Chondrocyte (in vitro differentiated cells): ENCODE data around the gene IRF2BP1. TPM values are rescaled to one million over a fixed set of nuclear protein-coding genes. Genes with fewer than 3 reads are reported as not detected.

ENCODE experiments used
- DNase-seq: peaks from one replicate; pipeline ENCODE4 v3.0.0; 2021; ENCODE audit warnings: mixed read lengths, low spot score
- H3K27ac Mint-ChIP-seq: one replicate; pipeline ENCODE4 v1.8.0; 2021; ENCODE audit warnings: mild to moderate bottlenecking, moderate library complexity, mixed read lengths; ENCODE audit not compliant: unreplicated experiment
- H3K27me3 Mint-ChIP-seq: 2 replicates; pipeline ENCODE4 v1.8.0; 2021; ENCODE audit warnings: low read depth, mixed read lengths
- H3K36me3 Mint-ChIP-seq: 2 replicates; pipeline ENCODE4 v1.8.0; 2021; ENCODE audit warnings: low read depth, mixed read lengths
- H3K4me1 Mint-ChIP-seq: 2 replicates; pipeline ENCODE4 v1.8.0; 2021; ENCODE audit warnings: low read depth, mild to moderate bottlenecking, mixed read lengths
- H3K4me3 Mint-ChIP-seq: one replicate; pipeline ENCODE4 v1.8.0; 2021; ENCODE audit warnings: mild to moderate bottlenecking, moderate library complexity, mixed read lengths; ENCODE audit not compliant: unreplicated experiment
- H3K9me3 Mint-ChIP-seq: 2 replicates; pipeline ENCODE4 v1.8.0; 2021; ENCODE audit warnings: low read depth, mixed read lengths
- total RNA-seq: library from RNA; stranded (reverse); gene quantifications from 3 replicates; pipeline ENCODE4 v1.2.1, GENCODE V29; 2021
- TF ChIP-seq, protein P1 (sequence below): fragments of 200-600 bp; sonication (generic); IDR thresholded peaks from 2 replicates; pipeline ENCODE4 v1.5.0; 2021; ENCODE audit warnings: antibody characterized with exemption, mild to moderate bottlenecking, moderate library complexity

Gene IRF2BP1
- total RNA-seq, 1 donor from 2014 or later = 30.5 TPM

DNA sequence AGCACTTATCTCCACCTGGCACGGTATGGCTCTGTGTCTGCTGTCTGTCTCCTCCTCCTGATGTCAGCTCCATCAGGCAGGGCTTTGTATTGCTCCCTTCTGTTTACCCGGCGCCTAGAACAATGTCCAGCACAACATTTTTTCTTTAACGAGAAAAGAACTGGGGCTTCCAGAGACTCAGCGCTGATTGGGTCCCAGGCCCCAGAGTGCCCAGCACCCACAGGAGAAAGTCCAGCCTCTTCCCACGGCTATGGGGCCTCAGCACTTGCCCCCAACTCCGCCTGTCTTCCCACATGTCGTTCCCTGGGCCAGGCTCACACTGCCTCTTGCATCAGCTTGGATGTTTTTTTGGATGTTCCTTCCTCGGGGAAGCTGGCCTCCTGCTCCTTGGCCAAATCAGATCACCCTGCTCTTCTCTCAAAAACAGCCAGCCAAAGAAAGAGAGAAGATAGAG lies 9.6 kb upstream of the IRF2BP1 start:
- Mint-ChIP-seq H3K27ac (no peak overlapping the region), H3K36me3 (peaks cover 18% of the 10 kb centered on the region), H3K4me1 (peaks cover 8% of the 10 kb centered on the region), H3K9me3 (no peaks in the 10 kb centered on the region), H3K4me3 (no peak overlapping the region), H3K27me3 (no peaks in the 10 kb centered on the region)
- TF ChIP-seq, protein P1, sequence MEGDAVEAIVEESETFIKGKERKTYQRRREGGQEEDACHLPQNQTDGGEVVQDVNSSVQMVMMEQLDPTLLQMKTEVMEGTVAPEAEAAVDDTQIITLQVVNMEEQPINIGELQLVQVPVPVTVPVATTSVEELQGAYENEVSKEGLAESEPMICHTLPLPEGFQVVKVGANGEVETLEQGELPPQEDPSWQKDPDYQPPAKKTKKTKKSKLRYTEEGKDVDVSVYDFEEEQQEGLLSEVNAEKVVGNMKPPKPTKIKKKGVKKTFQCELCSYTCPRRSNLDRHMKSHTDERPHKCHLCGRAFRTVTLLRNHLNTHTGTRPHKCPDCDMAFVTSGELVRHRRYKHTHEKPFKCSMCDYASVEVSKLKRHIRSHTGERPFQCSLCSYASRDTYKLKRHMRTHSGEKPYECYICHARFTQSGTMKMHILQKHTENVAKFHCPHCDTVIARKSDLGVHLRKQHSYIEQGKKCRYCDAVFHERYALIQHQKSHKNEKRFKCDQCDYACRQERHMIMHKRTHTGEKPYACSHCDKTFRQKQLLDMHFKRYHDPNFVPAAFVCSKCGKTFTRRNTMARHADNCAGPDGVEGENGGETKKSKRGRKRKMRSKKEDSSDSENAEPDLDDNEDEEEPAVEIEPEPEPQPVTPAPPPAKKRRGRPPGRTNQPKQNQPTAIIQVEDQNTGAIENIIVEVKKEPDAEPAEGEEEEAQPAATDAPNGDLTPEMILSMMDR = no peak
- DNase-seq = no peak

DNA sequence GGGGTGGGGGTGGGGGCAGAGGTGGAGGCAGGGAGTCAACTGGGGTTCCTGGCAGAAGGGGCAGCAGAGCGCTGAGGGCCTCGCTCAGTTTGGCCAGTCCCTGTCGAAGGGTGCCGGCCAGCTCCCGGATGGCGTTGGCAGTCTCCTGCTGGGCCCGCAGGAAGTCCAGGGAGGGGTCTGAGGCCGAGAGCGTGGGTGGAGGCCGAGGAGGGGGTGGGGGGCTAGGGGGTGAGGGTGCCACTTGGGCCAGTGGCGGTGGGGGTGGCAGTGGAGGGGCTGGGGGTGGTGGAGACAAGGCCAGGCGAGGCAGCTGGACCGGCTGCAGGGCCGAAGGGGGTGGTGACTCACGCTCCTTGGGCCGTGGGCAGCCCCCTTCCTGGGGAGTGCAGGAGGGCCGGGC lies 4.9 kb upstream of the IRF2BP1 start:
- TF ChIP-seq, protein P1 = no peak

DNA sequence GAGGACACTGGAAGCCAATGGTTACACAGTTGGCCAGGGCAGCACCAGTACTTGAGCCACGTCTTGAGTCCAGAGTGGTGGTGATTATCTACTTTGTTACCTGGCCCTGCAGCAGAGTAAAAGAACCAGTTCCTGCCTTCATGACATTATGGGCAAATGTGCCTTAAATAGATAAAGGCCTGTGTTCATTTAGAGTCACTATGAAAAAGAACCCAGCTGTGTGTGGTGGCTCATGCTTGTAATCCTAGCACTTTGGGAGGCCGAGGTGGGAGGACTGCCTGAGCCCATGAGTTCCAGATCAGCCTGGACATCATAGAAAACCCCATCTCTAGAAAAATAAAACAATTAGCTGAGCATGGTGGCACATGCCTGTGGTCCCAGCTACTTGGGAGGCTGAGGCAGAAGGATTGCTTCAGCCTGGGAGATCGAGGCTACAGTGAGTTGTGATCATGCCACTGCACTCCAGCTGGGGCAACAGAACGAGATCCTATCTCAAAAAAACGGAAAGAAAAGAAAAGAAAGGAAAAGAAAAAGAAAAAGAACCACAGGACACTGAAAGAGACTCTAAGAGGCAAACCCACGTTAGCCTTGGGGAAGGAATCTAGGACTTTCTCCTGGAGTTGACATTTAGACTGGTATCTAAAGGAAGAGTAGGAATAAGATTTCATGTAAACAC lies 3.4 kb upstream of the IRF2BP1 start:
- no peak for DNase-seq
- H3K27me3 Mint-ChIP-seq = no peaks in the 10 kb centered on the region
- peaks cover 10% of the 10 kb centered on the region for H3K4me1 Mint-ChIP-seq
- no peak overlapping the region for H3K4me3 Mint-ChIP-seq
- H3K36me3 Mint-ChIP-seq = peaks cover 2% of the 10 kb centered on the region
- TF ChIP-seq, protein P1 = no peak
- H3K9me3 Mint-ChIP-seq = no peaks in the 10 kb centered on the region
- H3K27ac Mint-ChIP-seq = no peak overlapping the region

More for the DNA sequence above, 4.9 kb upstream of the IRF2BP1 start:
- H3K9me3 Mint-ChIP-seq = no peaks in the 10 kb centered on the region
- no peaks in the 10 kb centered on the region for H3K27me3 Mint-ChIP-seq
- no peak overlapping the region for H3K27ac Mint-ChIP-seq
- no peak for DNase-seq
- H3K4me3 Mint-ChIP-seq = no peak overlapping the region
- H3K4me1 Mint-ChIP-seq = peaks cover 6% of the 10 kb centered on the region
- H3K36me3 Mint-ChIP-seq = peaks cover 10% of the 10 kb centered on the region

DNA sequence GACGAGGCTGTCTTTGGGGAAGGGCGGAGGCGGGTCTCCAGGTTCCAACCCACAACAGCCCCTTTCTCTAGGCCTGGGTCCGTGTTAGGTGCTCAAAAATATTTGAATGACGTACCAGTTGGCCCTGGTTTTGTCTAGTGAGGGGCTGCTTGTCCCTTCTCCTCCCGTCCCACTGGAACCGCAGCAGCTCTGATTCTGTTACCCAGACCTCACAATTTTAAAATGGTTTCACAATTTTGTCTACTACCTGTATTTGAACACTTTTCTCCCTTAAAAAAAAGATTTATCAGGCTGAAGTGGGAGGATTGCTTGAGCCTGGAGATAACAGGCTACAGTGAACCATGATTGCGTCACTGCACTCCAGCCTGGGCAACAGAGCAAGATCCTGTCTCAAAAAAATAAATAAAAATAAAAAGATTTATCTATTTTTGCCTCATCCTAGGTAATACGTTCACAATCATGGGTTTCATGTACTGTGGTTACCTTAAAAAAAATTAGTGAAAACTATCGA lies 1.3 kb upstream of the IRF2BP1 start:
- Mint-ChIP-seq H3K27ac (peak overlapping the region; percentile 98), H3K27me3 (no peaks in the 10 kb centered on the region), H3K4me1 (peaks cover 23% of the 10 kb centered on the region), H3K4me3 (peak overlapping the region; percentile 91), H3K36me3 (peaks cover 4% of the 10 kb centered on the region), H3K9me3 (no peaks in the 10 kb centered on the region)
- TF ChIP-seq, protein P1 = no peak
- DNase-seq = no peak

DNA sequence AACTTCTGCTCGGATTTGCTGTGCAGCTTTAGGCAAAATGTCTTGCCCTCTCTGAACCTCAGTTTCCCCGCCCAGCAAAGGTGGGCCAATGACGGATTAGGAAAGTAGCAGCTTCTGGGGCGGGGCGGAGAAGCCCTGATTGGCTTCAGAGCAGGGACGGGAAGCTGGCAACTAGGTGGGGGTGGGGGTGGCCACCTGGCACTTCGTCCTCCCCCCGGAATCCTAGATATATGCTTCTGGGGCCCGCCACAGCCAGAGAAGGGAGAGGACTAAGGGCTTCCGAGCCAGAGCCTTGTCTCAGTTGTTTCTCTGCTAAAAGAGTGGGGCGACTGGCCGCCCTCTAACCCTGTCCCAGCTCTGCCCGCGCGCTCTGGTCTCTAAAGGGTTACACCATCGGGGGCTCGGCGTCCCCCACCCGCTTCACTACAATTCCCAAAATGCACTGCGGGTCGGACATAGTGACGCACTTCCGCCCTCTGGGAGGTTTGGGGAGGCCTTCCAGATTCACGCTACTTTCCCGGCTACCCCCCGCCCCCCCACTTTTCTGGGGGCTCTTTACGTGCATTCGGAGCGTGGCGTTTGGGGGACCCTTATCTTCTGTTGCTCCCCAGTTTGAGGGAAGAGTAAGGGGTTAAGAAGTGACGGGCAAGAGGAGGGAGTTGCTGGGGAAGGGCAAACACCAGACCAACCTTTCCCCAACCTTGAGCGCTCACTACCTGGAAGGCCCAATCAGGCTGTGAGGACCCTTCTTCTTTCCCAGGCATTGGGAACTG lies 672 bp upstream of the IRF2BP1 start:
- TF ChIP-seq, protein P1 = no peak
- DNase-seq = peak; percentile 95
- peak overlapping the region; percentile 98 for H3K27ac Mint-ChIP-seq
- H3K27me3 Mint-ChIP-seq = no peaks in the 10 kb centered on the region
- no peaks in the 10 kb centered on the region for H3K9me3 Mint-ChIP-seq
- peaks cover 23% of the 10 kb centered on the region for H3K4me1 Mint-ChIP-seq
- H3K4me3 Mint-ChIP-seq = peak overlapping the region; percentile 91
- H3K36me3 Mint-ChIP-seq = peaks cover 4% of the 10 kb centered on the region
